Ishikawa (cell line): ENCODE measurements around the gene DNMT3A.

Source experiments
- CREB1 ChIP-seq: IDR thresholded peaks from 2 replicates; pipeline ENCODE4 v1.6.1; 2012; ENCODE audit warnings: low read depth
- EGR1 ChIP-seq: IDR thresholded peaks from 2 replicates; pipeline ENCODE4 v1.6.1; 2012
- EP300 ChIP-seq: IDR thresholded peaks from 2 replicates; pipeline ENCODE4 v1.6.1; 2012; ENCODE audit warnings: borderline replicate concordance
- TAF1 ChIP-seq: IDR thresholded peaks from 2 replicates; pipeline ENCODE4 v1.6.1; 2012; ENCODE audit warnings: low read depth, mild to moderate bottlenecking
- TF ChIP-seq, protein P1 (sequence below): IDR thresholded peaks from 2 replicates; pipeline ENCODE4 v1.6.1; 2012

- no peak for TF ChIP-seq TAF1
- TF ChIP-seq CREB1: no peak
- TF ChIP-seq EGR1: no peak
- TF ChIP-seq, protein P1, sequence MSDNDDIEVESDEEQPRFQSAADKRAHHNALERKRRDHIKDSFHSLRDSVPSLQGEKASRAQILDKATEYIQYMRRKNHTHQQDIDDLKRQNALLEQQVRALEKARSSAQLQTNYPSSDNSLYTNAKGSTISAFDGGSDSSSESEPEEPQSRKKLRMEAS: no peak
- TF ChIP-seq EP300: no peak
Measured at GRCh38 chr2:25246001-25246400, 95.7 kb downstream of the DNMT3A start.
